HEK293 (cell line): ENCODE results near the gene MID1IP1.

Experiments
- CTCF ChIA-PET: fragments of 350-600 bp; formaldehyde crosslinking; extraction: SDS; loops from one replicate; lab custom pipeline; 2021; ENCODE audit warnings: antibody characterized with exemption; lab: Yijun Ruan, JAX
- POLR2A ChIA-PET: fragments of 300-600 bp; formaldehyde crosslinking; extraction: SDS; loops from one replicate; lab custom pipeline; 2020; ENCODE audit warnings: antibody characterized with exemption, inconsistent platforms; lab: Yijun Ruan, JAX
- H3K27ac ChIP-seq: fragments of 200-500 bp; sonication (Bioruptor generic); 2 replicates; pipeline ENCODE4 v1.5.1; 2014; ENCODE audit warnings: low read depth, low read length, control low read depth, inconsistent platforms; ENCODE audit errors: extremely low read depth
- H3K36me3 ChIP-seq, 2 experiments: fragments of 200-500 bp in 1 of 2; sonication (Bioruptor generic) in 1 of 2; 1 replicate in 1 of 2; 2 replicates in 1 of 2; pipeline ENCODE4 v1.5.1; 2014 to 2017; ENCODE audit warnings: inconsistent platforms in 2 of 2, low read length in 2 of 2; ENCODE audit not compliant: control insufficient read depth in 2 of 2, insufficient read depth in 1 of 2
- H3K4me1 ChIP-seq: fragments of 200-500 bp; sonication (Bioruptor generic); 2 replicates; pipeline ENCODE4 v1.5.1; 2014; ENCODE audit warnings: mild to moderate bottlenecking, low read length, inconsistent platforms; ENCODE audit not compliant: control insufficient read depth, insufficient read depth
- H3K4me3 ChIP-seq: 2 replicates; pipeline ENCODE4 v1.5.1; 2011; ENCODE audit warnings: low read depth, mild to moderate bottlenecking, control low read depth, low read length, moderate library complexity
- H3K9me3 ChIP-seq: fragments of 200-500 bp; sonication (Bioruptor generic); 2 replicates; pipeline ENCODE4 v1.5.1; 2014; ENCODE audit warnings: low read depth, low read length, inconsistent platforms; ENCODE audit not compliant: control insufficient read depth, insufficient read depth
- CTCF ChIP-seq: fragments of 450-650 bp; formaldehyde crosslinking; IDR thresholded peaks from 2 replicates; pipeline ENCODE4 v1.5.1; 2016; ENCODE audit warnings: missing biosample characterization, missing genetic modification characterization
- HOXA7 ChIP-seq: sonication (generic); formaldehyde crosslinking; IDR thresholded peaks from 2 replicates; pipeline ENCODE4 v1.8.1; 2022; ENCODE audit warnings: missing genetic modification reagents, borderline replicate concordance
- KLF10 ChIP-seq: fragments of 450-650 bp; IDR thresholded peaks from 2 replicates; pipeline ENCODE4 v1.5.1; 2018; ENCODE audit warnings: missing biosample characterization, mild to moderate bottlenecking, missing genetic modification characterization
- PATZ1 ChIP-seq: fragments of 450-650 bp; formaldehyde crosslinking; IDR thresholded peaks from 2 replicates; pipeline ENCODE4 v1.5.1; 2016; ENCODE audit warnings: missing biosample characterization, missing genetic modification characterization
- SCRT2 ChIP-seq: fragments of 450-650 bp; formaldehyde crosslinking; IDR thresholded peaks from 2 replicates; pipeline ENCODE4 v1.5.1; 2016; ENCODE audit warnings: missing biosample characterization, missing genetic modification characterization
- ZNF211 ChIP-seq: fragments of 450-650 bp; formaldehyde crosslinking; IDR thresholded peaks from 2 replicates; pipeline ENCODE4 v1.5.1; 2016; ENCODE audit warnings: low read depth, missing biosample characterization, missing genetic modification characterization
- ZNF292 ChIP-seq: fragments of 450-650 bp; formaldehyde crosslinking; IDR thresholded peaks from 2 replicates; pipeline ENCODE4 v1.5.1; 2016; ENCODE audit warnings: low read depth, missing biosample characterization, missing genetic modification characterization, borderline replicate concordance
- ZNF555 ChIP-seq: fragments of 450-650 bp; formaldehyde crosslinking; conservative IDR thresholded peaks from 2 replicates; pipeline ENCODE4 v1.5.1; 2017; ENCODE audit warnings: missing biosample characterization, mild to moderate bottlenecking, missing genetic modification characterization, inconsistent platforms
- ZNF596 ChIP-seq: fragments of 450-650 bp; IDR thresholded peaks from 2 replicates; pipeline ENCODE4 v1.5.0; 2018; ENCODE audit warnings: missing biosample characterization, mild to moderate bottlenecking, missing genetic modification characterization, moderate library complexity
- ZNF654 ChIP-seq: fragments of 450-650 bp; formaldehyde crosslinking; IDR thresholded peaks from 2 replicates; pipeline ENCODE4 v1.5.1; 2016; ENCODE audit warnings: low read depth, missing biosample characterization, missing genetic modification characterization
- ZNF692 ChIP-seq: fragments of 450-650 bp; formaldehyde crosslinking; IDR thresholded peaks from 2 replicates; pipeline ENCODE4 v1.5.1; 2016; ENCODE audit warnings: missing biosample characterization, missing genetic modification characterization
- ZNF792 ChIP-seq: fragments of 450-650 bp; formaldehyde crosslinking; IDR thresholded peaks from 2 replicates; pipeline ENCODE4 v1.5.1; 2016; ENCODE audit warnings: missing biosample characterization, missing genetic modification characterization

MID1IP1 gene

GRCh38 chrX:38800981-38801845, at the start of gene MID1IP1:
TSS of gene MID1IP1 (plus strand) at chrX:38801459. CDS start at chrX:38804947, 3,488 bp downstream.
- TF ChIP-seq CTCF (tag by site-specific recombination), result no peak
- TF ChIP-seq KLF10 (tag by site-specific recombination), result no peak
- TF ChIP-seq ZNF692 (tag by site-specific recombination), result no peak
- no peak for TF ChIP-seq HOXA7 (CRISPR knock-in tag)
- TF ChIP-seq ZNF555, result no peak
- TF ChIP-seq PATZ1 (tag by site-specific recombination), result no peak
- no peak for TF ChIP-seq ZNF596 (tag by site-specific recombination)
- TF ChIP-seq ZNF292, result no peak
- no peak for TF ChIP-seq ZNF792 (tag by site-specific recombination)
- H3K9me3 ChIP-seq, result no peaks in the 10 kb centered on the region
- POLR2A ChIA-PET, result interaction anchor here (0.8 kb wide), 1 partner anchor 16 kb away, joined by 3 read pairs; no protein-coding TSS in a partner anchor
- H3K36me3 ChIP-seq, result peaks cover 0 to 9% of the 10 kb centered on the region in 2 experiments; a peak in 1 of 3 replicates
- H3K4me1 ChIP-seq, result no peaks in the 10 kb centered on the region
- CTCF ChIA-PET, result no interaction called here
- peak within 1 kb of the TSS; percentile 12; the same call in 1 of the 2 replicates for H3K27ac ChIP-seq
- H3K4me3 ChIP-seq, result peak within 1 kb of the TSS; percentile 39

GRCh38 chrX:38754102-38754790, 47.0 kb upstream of the MID1IP1 start:
- Histone ChIP-seq H3K9me3 (no peaks in the 10 kb centered on the region), H3K4me3 (no peak overlapping the region), H3K4me1 (no peaks in the 10 kb centered on the region), H3K27ac (no peak overlapping the region), H3K36me3 (no peaks in the 10 kb centered on the region)
- ChIA-PET CTCF (interaction anchor here (0.6 to 2.1 kb wide), 14 partner anchors 9 to 1817 kb away, joined by 3 to 8 read pairs (median 4); no protein-coding TSS in a partner anchor), POLR2A (no interaction called here)
- TF ChIP-seq ZNF211 (tag by site-specific recombination) (no peak), ZNF654 (peak; percentile 56), SCRT2 (tag by site-specific recombination) (no peak)
